SK-N-SH (cell line): Measurements from ENCODE around the gene OPRM1. TPM values are rescaled to one million over a fixed set of nuclear protein-coding genes. Genes with fewer than 3 reads are reported as not detected.

ENCODE experiments used
- CHD2 ChIP-seq: fragments of 150-350 bp; IDR thresholded peaks from 2 replicates; pipeline ENCODE4 v1.6.1; 2018; ENCODE audit warnings: low read length; ENCODE audit not compliant: partially characterized antibody
- ELF1 ChIP-seq: IDR thresholded peaks from 2 replicates; pipeline ENCODE4 v1.4.0; 2012
- EP300 ChIP-seq, 2 experiments: IDR thresholded peaks; 2 replicates each; pipeline versions ENCODE4 v1.4.0 to v1.6.1; 2012; ENCODE audit warnings: borderline replicate concordance in 1 of 2, low read depth in 1 of 2, low read length in 1 of 2
- EZH2phosphoT487 ChIP-seq: fragments of 200-600 bp; sonication (generic); IDR thresholded peaks from 2 replicates; pipeline ENCODE4 v1.6.1; 2017; ENCODE audit warnings: low read depth, mixed run types, mild to moderate bottlenecking, antibody characterized with exemption, moderate library complexity, borderline replicate concordance
- FOSL2 ChIP-seq: IDR thresholded peaks from 2 replicates; pipeline ENCODE4 v1.4.0; 2012; ENCODE audit warnings: low read depth, mild to moderate bottlenecking, moderate library complexity, borderline replicate concordance
- FOXJ3 ChIP-seq: sonication (generic); formaldehyde crosslinking; IDR thresholded peaks from 2 replicates; pipeline ENCODE4 v1.5.1; 2020; ENCODE audit warnings: mild to moderate bottlenecking, missing genetic modification reagents
- FOXM1 ChIP-seq: IDR thresholded peaks from 2 replicates; pipeline ENCODE4 v1.4.0; 2012; ENCODE audit warnings: low read depth, mild to moderate bottlenecking
- GABPA ChIP-seq: IDR thresholded peaks from 2 replicates; pipeline ENCODE4 v1.4.0; 2012; ENCODE audit warnings: low read depth, mild to moderate bottlenecking
- GATA2 ChIP-seq: sonication (generic); formaldehyde crosslinking; IDR thresholded peaks from 2 replicates; pipeline ENCODE4 v1.5.0; 2020; ENCODE audit warnings: mild to moderate bottlenecking, missing genetic modification reagents
- NFIC ChIP-seq: IDR thresholded peaks from 2 replicates; pipeline ENCODE4 v1.4.0; 2012; ENCODE audit warnings: borderline replicate concordance
- NRF1 ChIP-seq: IDR thresholded peaks from 2 replicates; pipeline ENCODE4 v1.6.1; 2012; ENCODE audit warnings: low read depth, mild to moderate bottlenecking, low read length
- RAD21 ChIP-seq: IDR thresholded peaks from 2 replicates; pipeline ENCODE4 v1.6.1; 2012; ENCODE audit warnings: mild to moderate bottlenecking, low read length
- RCOR1 ChIP-seq: fragments of 150-350 bp; IDR thresholded peaks from 2 replicates; pipeline ENCODE4 v1.6.1; 2017; ENCODE audit warnings: antibody characterized with exemption, low read length
- REST ChIP-seq: IDR thresholded peaks from 2 replicates; pipeline ENCODE4 v1.6.1; 2012; ENCODE audit warnings: mild to moderate bottlenecking, low read depth, low read length, moderate library complexity
- RFX5 ChIP-seq: IDR thresholded peaks from 2 replicates; pipeline ENCODE4 v1.6.1; 2012; ENCODE audit warnings: mild to moderate bottlenecking, improper control_type of control experiment, low read length
- RXRA ChIP-seq: IDR thresholded peaks from 2 replicates; pipeline ENCODE4 v1.4.0; 2012; ENCODE audit warnings: low read depth, mild to moderate bottlenecking, borderline replicate concordance
- SIN3A ChIP-seq: IDR thresholded peaks from 2 replicates; pipeline ENCODE4 v1.6.1; 2012; ENCODE audit warnings: low read depth, mild to moderate bottlenecking, low read length, moderate library complexity, borderline replicate concordance
- SMC3 ChIP-seq: IDR thresholded peaks from 2 replicates; pipeline ENCODE4 v1.6.1; 2012; ENCODE audit warnings: low read depth, low read length, improper control_type of control experiment
- TCF12 ChIP-seq: IDR thresholded peaks from 2 replicates; pipeline ENCODE4 v1.4.0; 2012
- TEAD4 ChIP-seq: IDR thresholded peaks from 2 replicates; pipeline ENCODE4 v1.4.0; 2012; ENCODE audit warnings: mild to moderate bottlenecking, borderline replicate concordance; ENCODE audit not compliant: insufficient read depth
- YY1 ChIP-seq: IDR thresholded peaks from 2 replicates; pipeline ENCODE4 v1.4.0; 2012; ENCODE audit warnings: low read depth, mild to moderate bottlenecking
- ZBTB33 ChIP-seq: IDR thresholded peaks from 2 replicates; pipeline ENCODE4 v1.4.0; 2012; ENCODE audit warnings: low read depth, borderline replicate concordance
- polyA plus RNA-seq, 3 experiments: library from polyadenylated mRNA; depleted of rRNA; stranded (reverse); fragments of >200 nt; gene quantifications; 2 replicates each; pipeline ENCODE4 v1.2.3, GENCODE V29; 2012
- TF ChIP-seq, protein P1 (sequence below): IDR thresholded peaks from 2 replicates; pipeline ENCODE4 v1.4.0; 2012; ENCODE audit warnings: low read depth
- TF ChIP-seq, protein P2 (sequence below): IDR thresholded peaks from 2 replicates; pipeline ENCODE4 v1.4.0; 2012; ENCODE audit warnings: low read depth, borderline replicate concordance
- TF ChIP-seq, protein P3 (sequence below): fragments of 150-350 bp; IDR thresholded peaks from 2 replicates; pipeline ENCODE4 v1.6.1; 2017; ENCODE audit warnings: antibody characterized with exemption, low read length, low read depth, borderline replicate concordance
- TF ChIP-seq, protein P4 (sequence below): IDR thresholded peaks from 2 replicates; pipeline ENCODE4; 2012

The OPRM1 gene
- polyA plus RNA-seq, 1 of the 3 experiments (the other 2 are of a cell fraction), result 0.15 TPM

DNA sequence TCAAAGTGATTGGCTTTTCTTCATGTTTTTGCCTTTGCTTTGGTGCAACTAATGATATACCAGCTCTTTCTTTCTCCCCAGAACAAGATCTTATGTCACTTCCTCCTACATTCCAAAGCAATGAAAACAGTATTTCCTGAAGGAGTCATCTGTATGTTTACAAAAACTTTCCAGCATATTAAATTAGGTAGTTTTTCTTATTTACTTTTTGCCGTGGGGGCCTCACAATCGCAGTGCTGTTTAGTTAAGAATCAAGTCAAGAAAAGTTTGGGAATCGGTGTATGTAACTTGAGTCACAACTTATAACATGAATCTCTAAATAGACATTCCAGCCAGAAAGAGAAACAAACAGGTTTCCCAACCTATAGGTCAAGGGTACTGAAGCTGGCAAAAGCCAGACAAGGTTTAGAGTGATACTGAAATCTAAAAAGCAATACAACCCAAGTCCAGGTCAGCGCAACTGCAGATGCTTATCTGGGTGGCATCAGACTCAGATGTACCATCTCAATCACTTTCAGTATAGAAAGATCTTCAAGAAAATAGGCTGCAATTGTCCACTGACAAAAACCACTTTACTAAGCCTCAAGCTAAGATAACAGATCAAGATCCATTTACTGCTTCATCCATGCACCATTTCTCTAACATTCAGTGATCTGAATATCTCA, 253.9 kb downstream of the OPRM1 start (continued):
- no peak for TF ChIP-seq REST
- TF ChIP-seq GABPA, result peak; percentile 52
- no peak for TF ChIP-seq RXRA
- peak; percentile 35; the same call in 1 of the 2 replicates for TF ChIP-seq FOSL2
- TF ChIP-seq ELF1, result no peak
- TF ChIP-seq, protein P1, sequence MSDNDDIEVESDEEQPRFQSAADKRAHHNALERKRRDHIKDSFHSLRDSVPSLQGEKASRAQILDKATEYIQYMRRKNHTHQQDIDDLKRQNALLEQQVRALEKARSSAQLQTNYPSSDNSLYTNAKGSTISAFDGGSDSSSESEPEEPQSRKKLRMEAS, result 0 out of 2 replicates have a peak, but pooled peaks have one; percentile 17
- TF ChIP-seq FOXJ3 (CRISPR knock-in tag), result no peak
- TF ChIP-seq SIN3A, result no peak
- TF ChIP-seq, protein P2, sequence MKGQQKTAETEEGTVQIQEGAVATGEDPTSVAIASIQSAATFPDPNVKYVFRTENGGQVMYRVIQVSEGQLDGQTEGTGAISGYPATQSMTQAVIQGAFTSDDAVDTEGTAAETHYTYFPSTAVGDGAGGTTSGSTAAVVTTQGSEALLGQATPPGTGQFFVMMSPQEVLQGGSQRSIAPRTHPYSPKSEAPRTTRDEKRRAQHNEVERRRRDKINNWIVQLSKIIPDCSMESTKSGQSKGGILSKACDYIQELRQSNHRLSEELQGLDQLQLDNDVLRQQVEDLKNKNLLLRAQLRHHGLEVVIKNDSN, result no peak
- TF ChIP-seq SMC3, result no peak
- TF ChIP-seq, protein P3, sequence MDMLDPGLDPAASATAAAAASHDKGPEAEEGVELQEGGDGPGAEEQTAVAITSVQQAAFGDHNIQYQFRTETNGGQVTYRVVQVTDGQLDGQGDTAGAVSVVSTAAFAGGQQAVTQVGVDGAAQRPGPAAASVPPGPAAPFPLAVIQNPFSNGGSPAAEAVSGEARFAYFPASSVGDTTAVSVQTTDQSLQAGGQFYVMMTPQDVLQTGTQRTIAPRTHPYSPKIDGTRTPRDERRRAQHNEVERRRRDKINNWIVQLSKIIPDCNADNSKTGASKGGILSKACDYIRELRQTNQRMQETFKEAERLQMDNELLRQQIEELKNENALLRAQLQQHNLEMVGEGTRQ, result no peak
- TF ChIP-seq CHD2, result no peak
- no peak for TF ChIP-seq TEAD4
- no peak for TF ChIP-seq YY1
- no peak for TF ChIP-seq NRF1
- peak; percentile 28; the same call in 1 of the 2 replicates for TF ChIP-seq GATA2
- no peak for TF ChIP-seq RAD21
- no peak for TF ChIP-seq FOXM1
- TF ChIP-seq EZH2phosphoT487, result no peak
- TF ChIP-seq EP300 (IDR thresholded peaks at IDR 0.05; ENCODE audit: borderline replicate concordance in 1 of 2, low read depth in 1 of 2, low read length in 1 of 2), result no peak
- no peak for TF ChIP-seq RFX5
- TF ChIP-seq TCF12, result peak; percentile 6; the same call in 1 of the 2 replicates
- TF ChIP-seq, protein P4, sequence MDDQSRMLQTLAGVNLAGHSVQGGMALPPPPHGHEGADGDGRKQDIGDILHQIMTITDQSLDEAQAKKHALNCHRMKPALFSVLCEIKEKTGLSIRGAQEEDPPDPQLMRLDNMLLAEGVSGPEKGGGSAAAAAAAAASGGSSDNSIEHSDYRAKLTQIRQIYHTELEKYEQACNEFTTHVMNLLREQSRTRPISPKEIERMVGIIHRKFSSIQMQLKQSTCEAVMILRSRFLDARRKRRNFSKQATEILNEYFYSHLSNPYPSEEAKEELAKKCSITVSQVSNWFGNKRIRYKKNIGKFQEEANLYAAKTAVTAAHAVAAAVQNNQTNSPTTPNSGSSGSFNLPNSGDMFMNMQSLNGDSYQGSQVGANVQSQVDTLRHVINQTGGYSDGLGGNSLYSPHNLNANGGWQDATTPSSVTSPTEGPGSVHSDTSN, result no peak
- TF ChIP-seq ZBTB33, result no peak
- no peak for TF ChIP-seq NFIC
- no peak for TF ChIP-seq RCOR1
